GM12864 (cell line): Measurements from ENCODE around the gene CHST9.

Experiments
- DNase-seq: peaks from one replicate; pipeline ENCODE4 v3.0.0-alpha.2; 2011; ENCODE audit warnings: low read depth
- H3K4me3 ChIP-seq: 2 replicates; pipeline ENCODE4 v1.5.1; 2011; ENCODE audit warnings: mild to moderate bottlenecking, low read depth, low read length, control low read depth
- CTCF ChIP-seq: IDR thresholded peaks from 2 replicates; pipeline ENCODE4 v1.5.1; 2011; ENCODE audit warnings: low read depth, mild to moderate bottlenecking, moderate library complexity, low read length, control low read depth, inconsistent platforms; ENCODE audit errors: missing control alignments

The CHST9 gene

GRCh38 chr18:26926066-26926675 is 258.9 kb downstream of the CHST9 start:
- no peak for DNase-seq
- no peak for TF ChIP-seq CTCF
- no peak overlapping the region for H3K4me3 ChIP-seq

- TF ChIP-seq CTCF: no peak
- DNase-seq: no peak
- H3K4me3 ChIP-seq: no peak overlapping the region
Observed at GRCh38 chr18:26925313-26925712, 259.8 kb downstream of the CHST9 start.

GRCh38 chr18:26922313-26922712 is 262.8 kb downstream of the CHST9 start:
- no peak for TF ChIP-seq CTCF

GRCh38 chr18:26920644-26921043 is 264.5 kb downstream of the CHST9 start:
- no peak for DNase-seq
- no peak overlapping the region for H3K4me3 ChIP-seq
- TF ChIP-seq CTCF: no peak

More at GRCh38 chr18:26922313-26922712, 262.8 kb downstream of the CHST9 start:
- no peak overlapping the region for H3K4me3 ChIP-seq
- no peak for DNase-seq

GRCh38 chr18:26919627-26920026 is 265.5 kb downstream of the CHST9 start:
- no peak for DNase-seq
- no peak overlapping the region for H3K4me3 ChIP-seq

GRCh38 chr18:26919201-26919600 is 265.9 kb downstream of the CHST9 start:
- no peak for TF ChIP-seq CTCF
- no peak overlapping the region for H3K4me3 ChIP-seq
- no peak for DNase-seq

More at GRCh38 chr18:26919627-26920026, 265.5 kb downstream of the CHST9 start:
- no peak for TF ChIP-seq CTCF

GRCh38 chr18:26911840-26912239 is 273.3 kb downstream of the CHST9 start:
- H3K4me3 ChIP-seq: no peak overlapping the region
- no peak for DNase-seq
- TF ChIP-seq CTCF: no peak
